GM12872 (cell line): Measurements from ENCODE around the gene PEG3.

Source experiments
- TF ChIP-seq, protein P1 (sequence below): IDR thresholded peaks from 3 replicates; pipeline ENCODE4 v1.5.1; 2011; ENCODE audit warnings: low read depth, mild to moderate bottlenecking, low read length, moderate library complexity; ENCODE audit not compliant: insufficient read depth

PEG3 gene

DNA sequence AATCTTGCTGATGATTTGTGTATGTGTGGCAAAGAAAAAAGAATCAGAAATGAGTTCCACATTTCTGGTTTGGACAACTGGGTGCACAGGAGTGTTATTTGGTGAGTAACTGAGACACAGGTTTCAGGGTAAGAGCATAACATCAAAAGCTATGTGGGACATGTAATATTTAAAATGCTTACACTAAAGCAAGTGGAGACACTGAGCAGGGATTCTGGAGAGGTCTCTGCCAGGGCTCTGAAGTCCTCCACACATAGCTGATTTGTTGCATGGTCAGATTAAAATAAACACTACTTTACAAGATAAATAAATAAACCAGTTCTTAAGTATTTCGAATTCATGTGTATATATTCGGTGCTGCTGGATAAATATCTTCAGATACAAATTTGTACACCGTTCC lies 16.3 kb upstream of the PEG3 start:
- TF ChIP-seq, protein P1, sequence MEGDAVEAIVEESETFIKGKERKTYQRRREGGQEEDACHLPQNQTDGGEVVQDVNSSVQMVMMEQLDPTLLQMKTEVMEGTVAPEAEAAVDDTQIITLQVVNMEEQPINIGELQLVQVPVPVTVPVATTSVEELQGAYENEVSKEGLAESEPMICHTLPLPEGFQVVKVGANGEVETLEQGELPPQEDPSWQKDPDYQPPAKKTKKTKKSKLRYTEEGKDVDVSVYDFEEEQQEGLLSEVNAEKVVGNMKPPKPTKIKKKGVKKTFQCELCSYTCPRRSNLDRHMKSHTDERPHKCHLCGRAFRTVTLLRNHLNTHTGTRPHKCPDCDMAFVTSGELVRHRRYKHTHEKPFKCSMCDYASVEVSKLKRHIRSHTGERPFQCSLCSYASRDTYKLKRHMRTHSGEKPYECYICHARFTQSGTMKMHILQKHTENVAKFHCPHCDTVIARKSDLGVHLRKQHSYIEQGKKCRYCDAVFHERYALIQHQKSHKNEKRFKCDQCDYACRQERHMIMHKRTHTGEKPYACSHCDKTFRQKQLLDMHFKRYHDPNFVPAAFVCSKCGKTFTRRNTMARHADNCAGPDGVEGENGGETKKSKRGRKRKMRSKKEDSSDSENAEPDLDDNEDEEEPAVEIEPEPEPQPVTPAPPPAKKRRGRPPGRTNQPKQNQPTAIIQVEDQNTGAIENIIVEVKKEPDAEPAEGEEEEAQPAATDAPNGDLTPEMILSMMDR, result no peak

DNA sequence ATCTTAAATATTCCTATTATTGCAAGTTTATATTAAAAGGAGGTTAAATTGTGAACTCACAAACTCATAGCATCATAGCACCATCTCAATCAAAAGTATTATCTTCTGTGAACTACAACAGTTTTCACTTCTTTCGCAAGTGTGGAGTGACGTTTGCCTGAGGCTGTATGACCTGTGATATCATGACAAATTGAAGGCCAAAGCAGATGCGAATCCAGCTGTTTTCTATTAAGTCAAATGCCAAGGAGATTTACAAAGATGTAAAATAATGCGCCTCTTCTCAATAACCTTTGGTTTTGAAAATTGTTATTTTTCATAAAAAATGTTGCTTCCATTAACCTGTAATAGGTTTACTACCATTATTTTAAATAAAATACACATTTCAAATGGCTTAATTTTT lies 7.6 kb upstream of the PEG3 start:
- TF ChIP-seq, protein P1, result no peak

DNA sequence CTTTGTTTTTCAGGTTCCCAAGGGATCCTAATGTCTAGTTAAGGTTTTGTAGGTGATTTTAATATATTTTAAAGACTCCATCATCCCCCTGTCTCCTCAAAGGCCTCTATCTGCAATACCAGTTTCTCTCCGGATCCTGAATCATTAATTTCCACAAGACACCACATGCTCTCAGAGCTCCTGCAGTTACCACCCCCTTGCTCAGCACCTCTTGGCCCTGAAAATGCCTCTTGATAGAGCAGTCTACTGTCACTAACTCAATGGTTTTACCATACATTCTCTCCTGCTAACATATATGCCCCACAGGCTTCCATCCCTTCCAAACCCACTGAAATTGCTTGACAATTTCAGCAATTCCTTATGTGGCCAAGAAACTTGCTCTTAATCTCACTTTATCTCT lies 1.9 kb upstream of the PEG3 start:
- TF ChIP-seq, protein P1, result no peak

DNA sequence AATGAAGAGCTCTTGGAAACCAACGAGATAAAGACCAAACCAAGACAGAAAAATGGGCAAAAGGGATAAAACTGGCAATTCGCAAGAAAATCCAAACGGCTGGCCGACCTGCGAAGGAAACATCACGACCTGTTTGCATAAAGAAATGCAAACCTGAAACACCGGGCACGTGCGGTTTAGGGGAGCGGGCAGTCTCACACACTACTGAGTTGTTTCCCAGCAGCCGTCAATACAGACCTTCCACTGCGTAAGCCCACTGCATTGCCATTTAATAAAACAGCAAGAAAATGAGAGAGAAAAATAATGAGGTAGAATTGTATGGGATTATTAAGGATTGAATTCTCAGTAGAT lies 642 bp upstream of the PEG3 start:
- TF ChIP-seq, protein P1, result no peak

DNA sequence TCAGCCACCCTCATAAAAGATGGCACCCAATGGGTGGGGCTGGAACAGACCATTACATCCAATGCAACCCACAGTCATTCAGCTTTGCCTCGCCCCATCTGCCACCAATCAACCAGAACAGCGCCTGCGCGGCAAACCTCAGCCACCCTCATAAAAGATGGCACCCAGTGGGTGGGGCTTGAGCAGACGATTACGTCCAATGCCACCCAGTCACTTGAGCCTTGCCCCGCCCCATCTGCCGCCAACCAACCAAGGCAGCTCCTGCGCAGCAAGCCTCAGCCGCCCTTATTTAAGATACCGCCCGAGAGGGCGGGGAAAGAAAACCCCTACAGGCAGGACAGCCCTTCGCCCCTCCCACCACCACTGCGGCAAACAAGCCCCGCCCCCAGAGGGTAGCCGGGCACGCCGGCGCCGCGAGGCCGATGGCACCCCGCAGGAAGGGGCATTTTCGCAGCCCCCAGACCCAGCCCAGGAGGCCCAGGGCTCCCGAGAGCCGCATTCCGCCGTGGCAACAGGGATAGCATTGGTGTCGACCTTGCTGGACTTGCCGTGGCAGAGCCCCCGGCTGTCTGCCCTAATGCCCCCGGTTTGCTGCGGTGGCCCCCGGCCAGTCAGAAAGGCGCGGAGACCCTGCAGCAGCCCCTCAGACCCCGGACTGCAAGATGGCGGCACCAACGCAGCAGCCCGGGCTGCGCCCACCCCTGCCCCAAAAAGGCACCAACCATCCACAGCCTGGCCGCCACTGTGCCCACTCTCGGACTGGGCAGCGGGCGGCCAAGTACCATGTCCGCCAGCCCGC lies 675 bp downstream of the PEG3 start:
- TF ChIP-seq, protein P1, result no peak

DNA sequence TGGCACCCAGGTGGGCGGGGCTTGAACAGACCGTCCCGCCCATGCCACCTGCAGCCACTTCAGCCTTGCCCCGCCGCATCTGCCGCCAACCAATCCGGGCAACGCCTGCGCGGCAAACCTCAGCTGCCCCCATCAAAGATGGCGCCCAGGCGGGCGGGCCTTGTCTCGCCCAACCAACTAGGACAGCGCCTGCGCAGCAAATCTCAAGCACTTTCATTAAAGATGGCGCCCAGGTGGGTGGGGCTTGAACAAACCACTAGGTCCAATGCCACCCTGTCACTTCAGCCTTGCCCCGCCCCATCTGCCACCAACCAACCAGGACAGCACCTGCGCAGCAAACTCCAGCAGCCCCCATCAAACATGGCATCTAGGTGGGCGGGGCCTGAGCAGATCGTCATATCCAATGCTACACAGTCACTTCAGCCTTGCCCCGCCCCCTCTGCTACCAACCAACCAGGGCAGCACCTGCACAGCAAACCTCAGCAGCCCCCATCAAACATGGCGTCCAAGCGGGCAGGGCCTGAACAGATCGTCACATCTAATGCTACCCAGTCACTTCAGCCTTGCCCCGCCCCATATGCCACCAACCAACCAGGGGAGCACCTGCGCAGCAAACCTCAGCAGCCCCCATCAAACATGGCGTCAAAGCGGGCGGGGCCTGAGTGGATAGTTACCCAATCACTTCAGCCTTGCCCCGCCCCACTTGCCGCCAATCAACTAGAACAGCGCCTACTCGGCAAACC lies 1.4 kb downstream of the PEG3 start:
- TF ChIP-seq, protein P1, result no peak

DNA sequence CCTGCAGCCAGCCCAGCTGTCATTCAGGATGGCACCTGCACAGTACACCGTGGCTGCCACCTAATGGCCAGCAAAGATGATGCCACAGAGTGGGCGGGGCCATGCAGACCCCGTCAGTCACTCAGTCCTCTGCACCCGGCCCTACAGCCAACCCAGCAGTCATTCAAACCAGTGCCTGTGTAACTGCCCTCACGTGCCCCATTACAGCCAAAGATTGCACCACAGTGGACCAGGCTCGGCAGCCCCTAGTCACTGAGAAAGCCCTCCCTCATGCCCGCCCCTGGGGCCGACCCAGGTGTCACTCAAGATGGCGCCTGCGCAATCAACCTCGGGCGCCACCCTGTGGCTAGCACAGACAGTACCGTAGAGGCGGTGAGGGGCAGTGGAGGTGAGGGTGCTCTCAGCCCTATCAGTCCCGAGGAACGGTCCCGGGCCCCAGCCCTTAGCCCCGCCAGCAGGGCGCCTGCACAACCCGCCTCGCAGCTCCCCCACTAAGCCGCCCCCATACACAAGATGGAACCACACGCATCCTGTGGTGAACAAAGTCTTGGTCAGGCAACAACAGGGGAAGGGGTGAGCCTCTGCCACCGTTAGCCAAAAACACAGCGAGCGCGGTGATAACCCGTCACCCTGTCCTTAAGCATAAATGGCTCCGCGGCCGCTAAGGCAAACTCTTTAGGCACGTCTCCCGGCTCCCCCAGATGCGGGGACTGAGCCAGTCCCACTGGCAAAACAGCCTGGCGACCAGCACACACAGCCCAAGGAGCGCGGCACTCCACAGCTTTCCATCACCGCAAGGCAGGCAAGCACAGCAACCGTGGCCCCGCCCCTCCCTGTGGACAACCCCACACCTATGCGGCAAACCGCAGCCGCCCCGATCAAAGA lies 2.3 kb downstream of the PEG3 start:
- TF ChIP-seq, protein P1, result no peak
